BLaER1 (cell line): ENCODE data around the gene ROGDI.

Source experiments
- H3K27ac ChIP-seq: shearing (Covaris generic); formaldehyde crosslinking; 2 replicates; pipeline ENCODE4 v1.8.1; 2022
- H3K27me3 ChIP-seq: shearing (Covaris generic); formaldehyde crosslinking; 2 replicates; pipeline ENCODE4 v1.8.1; 2022
- H3K36me3 ChIP-seq: shearing (Covaris generic); formaldehyde crosslinking; 2 replicates; pipeline ENCODE4 v1.8.1; 2022
- H3K4me1 ChIP-seq: shearing (Covaris generic); formaldehyde crosslinking; 2 replicates; pipeline ENCODE4 v1.8.1; 2022
- H3K4me2 ChIP-seq: shearing (Covaris generic); formaldehyde crosslinking; 2 replicates; pipeline ENCODE4 v1.8.1; 2022
- H3K4me3 ChIP-seq: shearing (Covaris generic); formaldehyde crosslinking; 2 replicates; pipeline ENCODE4 v1.8.1; 2022
- H3K9ac ChIP-seq: shearing (Covaris generic); formaldehyde crosslinking; 2 replicates; pipeline ENCODE4 v1.8.1; 2022
- H3K9me3 ChIP-seq: shearing (Covaris generic); formaldehyde crosslinking; 2 replicates; pipeline ENCODE4 v1.8.1; 2022
- H4K20me1 ChIP-seq: shearing (Covaris generic); formaldehyde crosslinking; 2 replicates; pipeline ENCODE4 v1.8.1; 2022
- Cebpa-rat ChIP-seq: shearing (Covaris generic); IDR thresholded peaks from 2 replicates; pipeline ENCODE4 v1.8.1; 2022

Gene ROGDI

DNA sequence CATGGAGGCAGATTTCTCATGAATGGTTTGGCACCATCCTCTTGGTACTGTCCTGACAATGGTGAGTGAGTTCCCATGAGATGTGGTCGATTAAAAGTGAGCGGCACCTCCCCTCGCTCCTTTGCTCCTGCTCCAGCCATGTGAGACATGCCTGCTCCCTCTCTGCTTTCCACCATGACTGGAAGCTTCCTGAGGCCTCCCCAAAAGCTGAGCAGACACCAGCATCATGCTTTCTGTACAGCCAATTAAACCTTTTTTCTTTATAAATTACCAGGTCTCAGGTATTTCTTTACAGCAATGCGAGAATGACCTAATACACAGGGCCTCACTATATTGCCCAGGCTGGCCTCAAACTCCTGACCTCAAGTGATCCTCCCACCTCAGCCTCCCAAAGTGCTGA is 47.6 kb downstream of the ROGDI start:
- H3K36me3 ChIP-seq = peaks cover 99% of the 10 kb centered on the region
- peaks cover 12% of the 10 kb centered on the region for H3K4me1 ChIP-seq
- TF ChIP-seq Cebpa-rat = no peak
- peaks cover 37% of the 10 kb centered on the region for H4K20me1 ChIP-seq
- no peak overlapping the region for H3K27ac ChIP-seq
- no peak overlapping the region for H3K4me3 ChIP-seq
- peaks cover 13% of the 10 kb centered on the region; the same call in 1 of the 2 replicates for H3K9me3 ChIP-seq
- H3K9ac ChIP-seq = no peak overlapping the region
- no peak overlapping the region for H3K4me2 ChIP-seq
- no peaks in the 10 kb centered on the region for H3K27me3 ChIP-seq

DNA sequence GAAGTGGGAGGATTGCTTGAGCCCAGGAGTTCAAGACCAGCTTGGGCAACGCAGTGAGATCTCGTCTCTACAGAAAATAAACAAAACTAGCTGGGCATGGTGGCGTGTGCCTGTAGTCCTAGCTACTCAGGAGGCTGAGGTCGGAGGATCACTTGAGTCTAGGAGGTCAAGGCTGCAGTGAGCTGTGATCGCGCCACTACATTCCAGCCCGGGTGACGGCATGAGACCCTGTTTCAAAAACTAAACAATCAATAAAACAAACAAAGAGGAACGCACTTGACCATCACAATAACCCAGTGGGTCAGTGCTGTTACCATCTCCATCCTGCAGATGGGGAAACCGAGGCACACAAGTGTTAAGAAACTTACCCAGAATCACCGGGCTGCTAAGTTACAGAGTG is 49.2 kb downstream of the ROGDI start:
- Histone ChIP-seq H3K9me3 (peaks cover 13% of the 10 kb centered on the region; the same call in 1 of the 2 replicates), H3K36me3 (peaks cover 85% of the 10 kb centered on the region), H3K9ac (no peak overlapping the region), H3K4me3 (no peak overlapping the region), H4K20me1 (peaks cover 39% of the 10 kb centered on the region), H3K4me2 (no peak overlapping the region), H3K4me1 (peaks cover 28% of the 10 kb centered on the region), H3K27ac (no peak overlapping the region), H3K27me3 (no peaks in the 10 kb centered on the region)
- no peak for TF ChIP-seq Cebpa-rat

DNA sequence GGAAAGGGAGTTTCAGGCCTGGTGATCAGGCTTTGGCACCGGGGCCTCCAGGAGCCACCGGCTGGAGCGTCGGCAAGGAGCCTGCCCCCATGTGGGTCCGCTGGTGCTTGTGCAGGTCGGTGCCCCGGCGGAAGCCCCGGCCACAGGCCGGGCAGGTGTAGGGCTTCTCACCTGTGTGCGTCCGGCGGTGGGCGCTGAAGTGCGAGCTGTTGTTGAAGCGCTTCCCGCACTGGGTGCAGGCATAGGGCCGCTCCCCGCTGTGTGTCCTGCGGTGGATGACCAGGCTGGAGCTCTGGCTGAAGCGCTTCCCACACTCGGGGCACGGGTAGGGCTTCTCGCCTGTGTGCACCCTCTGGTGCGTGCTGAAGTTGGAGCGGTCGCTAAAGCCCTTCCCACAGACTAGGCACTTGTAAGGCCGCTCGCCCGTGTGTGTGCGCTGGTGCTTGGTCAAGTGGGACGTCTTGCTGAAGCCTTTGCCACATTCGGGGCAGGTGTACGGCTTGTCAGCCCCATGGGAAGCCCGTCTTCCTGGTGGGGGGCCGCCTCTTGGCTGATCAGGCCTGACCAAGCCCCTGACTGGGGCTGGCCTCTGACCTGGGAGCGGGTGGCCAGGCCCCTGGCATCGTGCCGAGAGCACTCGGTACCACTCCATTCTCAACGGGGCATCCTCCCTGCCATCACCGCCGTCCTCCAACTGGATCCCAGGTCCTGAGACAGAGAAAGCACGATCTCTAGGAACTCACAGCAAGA is 49.9 kb downstream of the ROGDI start:
- Histone ChIP-seq H3K27me3 (no peaks in the 10 kb centered on the region), H3K9ac (peak overlapping the region; percentile 29; the same call in 1 of the 2 replicates), H3K4me3 (no peak overlapping the region), H4K20me1 (peaks cover 39% of the 10 kb centered on the region), H3K4me1 (peaks cover 35% of the 10 kb centered on the region), H3K36me3 (peaks cover 78% of the 10 kb centered on the region), H3K4me2 (peak overlapping the region; percentile 20; the same call in 1 of the 2 replicates), H3K27ac (0 out of 2 replicates have a peak overlapping the region, but pooled peaks have one; percentile 26), H3K9me3 (peaks cover 13% of the 10 kb centered on the region; the same call in 1 of the 2 replicates)
- no peak for TF ChIP-seq Cebpa-rat

DNA sequence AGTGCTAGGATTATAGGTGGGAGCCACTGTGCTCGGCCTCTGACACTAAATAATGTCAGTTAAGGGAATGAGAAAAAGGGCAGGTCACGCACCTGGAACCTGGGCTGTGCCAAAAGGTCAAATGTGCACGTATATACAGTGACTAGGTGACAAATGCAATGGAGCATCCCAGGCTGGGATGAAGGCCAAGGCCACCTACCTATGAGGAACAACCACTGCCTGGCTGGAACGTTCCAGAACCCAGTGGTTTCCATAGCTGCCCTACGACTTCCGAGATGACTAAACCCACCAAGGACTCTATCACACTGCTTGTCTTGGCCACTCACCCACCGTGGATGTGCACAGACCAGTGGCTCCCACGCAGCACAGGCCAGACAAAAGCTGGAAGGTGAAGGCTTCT is 51.5 kb downstream of the ROGDI start:
- no peak overlapping the region for H3K4me2 ChIP-seq
- H3K27me3 ChIP-seq = no peaks in the 10 kb centered on the region
- peaks cover 44% of the 10 kb centered on the region for H4K20me1 ChIP-seq
- no peak overlapping the region for H3K27ac ChIP-seq
- peaks cover 51% of the 10 kb centered on the region for H3K4me1 ChIP-seq
- H3K4me3 ChIP-seq = no peak overlapping the region
- peaks cover 62% of the 10 kb centered on the region for H3K36me3 ChIP-seq
- no peak overlapping the region for H3K9ac ChIP-seq
- TF ChIP-seq Cebpa-rat = no peak
- H3K9me3 ChIP-seq = peaks cover 12% of the 10 kb centered on the region; the same call in 1 of the 2 replicates

DNA sequence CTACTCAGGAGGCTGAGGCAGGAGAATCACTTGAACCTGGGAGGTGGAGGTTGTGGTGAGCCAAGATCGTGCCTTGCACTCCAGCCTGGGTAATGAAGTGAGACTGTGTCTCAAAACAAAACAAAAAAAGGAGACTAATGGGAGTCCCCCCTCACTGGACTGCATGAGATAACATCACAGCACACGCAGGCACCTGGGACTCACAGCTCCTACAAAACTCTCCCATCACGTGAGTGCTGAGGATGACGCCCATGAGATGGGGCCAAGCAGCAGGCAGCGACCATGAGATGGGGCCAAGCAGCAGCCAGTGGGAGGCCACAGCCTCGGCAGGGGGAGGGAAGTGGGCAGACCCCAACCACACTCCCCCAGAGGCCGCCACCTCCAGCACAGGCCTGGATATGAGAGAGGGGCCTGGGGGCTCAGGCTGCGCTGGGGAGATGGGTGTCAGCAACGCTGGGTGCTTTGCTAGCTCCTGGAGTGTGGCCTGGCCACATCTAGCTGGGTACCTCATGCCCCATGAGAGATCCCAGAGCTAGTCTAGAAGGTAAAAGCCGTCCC is 52.7 kb downstream of the ROGDI start:
- Histone ChIP-seq H3K4me1 (peaks cover 59% of the 10 kb centered on the region), H3K36me3 (peaks cover 50% of the 10 kb centered on the region)

DNA sequence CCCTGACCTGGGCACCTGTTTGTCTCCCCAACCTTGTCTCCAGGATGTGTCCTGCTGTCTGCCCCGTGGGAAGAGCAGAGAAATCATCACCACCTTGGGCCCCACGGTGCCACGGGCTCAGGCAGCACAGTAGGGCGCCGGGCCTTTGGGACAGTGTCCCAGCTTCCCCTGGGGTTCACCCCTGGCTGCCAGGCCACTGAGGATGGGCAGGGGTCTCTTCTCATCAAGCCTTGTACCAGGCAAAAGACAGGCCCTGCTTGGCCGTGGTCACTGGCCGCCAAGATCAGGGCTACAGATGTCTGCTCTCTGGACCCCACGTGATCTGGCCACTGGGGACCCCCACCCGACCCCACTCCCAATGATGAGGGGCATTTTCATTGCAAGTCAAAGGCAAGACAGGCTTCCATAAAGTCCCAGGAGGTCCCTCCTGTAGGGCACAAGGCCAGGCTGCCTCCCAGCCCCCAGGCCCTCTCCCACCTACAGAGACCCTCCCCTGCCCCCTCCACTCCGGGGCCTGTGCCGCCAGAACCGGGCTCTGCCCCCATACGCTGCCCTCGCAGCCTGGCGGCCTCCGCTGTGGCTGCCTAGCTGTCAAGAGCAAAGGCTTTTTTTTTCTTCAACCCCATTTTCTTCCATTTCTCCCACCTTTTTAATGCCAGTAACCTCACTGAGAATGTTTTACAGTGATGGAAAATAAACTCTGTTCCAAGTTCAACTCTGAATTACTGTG is 53.6 kb downstream of the ROGDI start:
- H3K27me3 ChIP-seq = no peaks in the 10 kb centered on the region
- no peak overlapping the region for H3K4me3 ChIP-seq
- no peaks in the 10 kb centered on the region for H3K9me3 ChIP-seq
- peaks cover 41% of the 10 kb centered on the region for H4K20me1 ChIP-seq
- peaks cover 41% of the 10 kb centered on the region for H3K36me3 ChIP-seq
- H3K9ac ChIP-seq = peak overlapping the region; percentile 49
- H3K27ac ChIP-seq = peak overlapping the region; percentile 60
- peaks cover 59% of the 10 kb centered on the region for H3K4me1 ChIP-seq
- no peak for TF ChIP-seq Cebpa-rat
- H3K4me2 ChIP-seq = peak overlapping the region; percentile 86

More for the DNA sequence above, 52.7 kb downstream of the ROGDI start:
- Histone ChIP-seq H4K20me1 (peaks cover 44% of the 10 kb centered on the region), H3K4me2 (peak overlapping the region; percentile 36), H3K27me3 (no peaks in the 10 kb centered on the region), H3K4me3 (no peak overlapping the region), H3K9me3 (0 out of 2 replicates have a peak, but pooled peaks cover 1% of the 10 kb centered on the region), H3K9ac (no peak overlapping the region), H3K27ac (no peak overlapping the region)
- TF ChIP-seq Cebpa-rat = no peak

DNA sequence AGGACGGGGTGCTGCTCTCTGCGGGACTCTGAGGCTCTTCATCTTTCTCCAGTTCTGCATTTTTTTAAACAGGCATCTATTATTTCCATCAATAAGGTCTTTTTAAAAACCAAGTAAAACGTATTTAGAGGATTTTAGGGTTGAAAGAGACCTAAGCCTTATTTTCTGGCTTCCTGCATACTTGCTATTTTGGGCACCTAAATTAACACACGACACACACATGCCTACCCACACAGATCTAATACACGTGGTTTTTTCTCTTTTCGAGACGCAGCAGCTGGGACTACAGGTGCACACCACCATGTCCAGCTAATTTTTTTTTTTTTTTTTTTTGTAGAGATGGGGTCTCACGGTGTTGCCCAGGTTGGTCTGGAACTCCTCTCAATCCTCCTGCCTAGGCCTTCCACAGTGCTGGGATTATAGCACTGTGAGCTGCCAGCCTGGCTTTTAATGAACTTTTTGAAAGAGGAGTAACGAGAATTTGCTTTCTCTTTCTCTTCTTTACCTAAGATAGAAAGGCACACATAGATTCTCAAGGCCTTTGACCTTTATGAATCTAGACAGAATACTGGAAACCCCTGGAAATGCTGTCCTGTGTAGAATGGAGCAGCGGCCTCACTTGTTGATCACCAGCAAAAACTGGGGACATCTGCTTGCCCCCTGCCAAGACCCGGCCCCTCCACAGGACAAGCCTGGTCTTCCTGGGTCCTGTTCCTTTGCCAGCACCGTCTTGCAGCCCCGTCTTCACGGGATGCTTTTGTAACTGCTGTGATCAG is 54.3 kb downstream of the ROGDI start:
- Histone ChIP-seq H3K27ac (peak overlapping the region; percentile 60), H3K9ac (peak overlapping the region; percentile 49), H3K27me3 (no peaks in the 10 kb centered on the region), H3K4me3 (peak overlapping the region; percentile 22; the same call in 1 of the 2 replicates), H3K9me3 (no peaks in the 10 kb centered on the region), H3K4me1 (peaks cover 66% of the 10 kb centered on the region), H4K20me1 (peaks cover 33% of the 10 kb centered on the region), H3K36me3 (peaks cover 34% of the 10 kb centered on the region), H3K4me2 (peak overlapping the region; percentile 86)
- no peak for TF ChIP-seq Cebpa-rat

DNA sequence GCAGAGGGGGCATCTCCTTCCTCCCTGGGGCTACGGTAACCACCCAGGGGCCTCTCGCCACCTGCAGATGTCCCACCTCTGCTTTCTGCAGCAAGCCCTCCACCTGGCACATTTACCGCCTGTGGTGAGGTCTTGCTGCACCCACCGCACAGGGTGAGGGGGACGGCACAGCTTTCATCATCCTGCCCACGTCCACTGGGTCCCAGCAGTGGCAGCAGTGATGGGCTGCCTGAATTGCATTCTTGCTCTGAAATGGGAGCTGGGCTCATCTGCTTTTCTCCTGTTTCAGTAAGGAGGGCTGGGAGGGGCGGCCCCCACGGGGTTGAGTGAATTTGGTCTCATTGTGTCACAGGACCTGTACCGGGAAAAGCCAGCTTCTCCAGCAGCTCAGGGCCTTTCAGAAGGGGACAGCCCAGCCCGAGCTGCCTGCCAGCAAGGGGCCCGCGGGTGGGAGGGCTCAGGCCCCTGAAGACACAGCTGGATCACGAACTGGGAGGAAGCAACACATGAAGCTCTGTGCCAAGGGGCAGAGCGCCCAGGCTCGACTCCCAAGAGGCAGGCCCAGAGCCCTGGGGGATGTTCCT is 55.4 kb downstream of the ROGDI start:
- Histone ChIP-seq H3K27me3 (no peaks in the 10 kb centered on the region), H3K4me3 (peak overlapping the region; percentile 22; the same call in 1 of the 2 replicates), H3K4me2 (peak overlapping the region; percentile 86), H3K4me1 (peaks cover 62% of the 10 kb centered on the region), H4K20me1 (peaks cover 23% of the 10 kb centered on the region; the same call in 1 of the 2 replicates), H3K9me3 (no peaks in the 10 kb centered on the region), H3K9ac (peak overlapping the region; percentile 49), H3K36me3 (peaks cover 24% of the 10 kb centered on the region), H3K27ac (peak overlapping the region; percentile 60)
- no peak for TF ChIP-seq Cebpa-rat
